ENCODE results near the gene ALOX5. TPM values are rescaled to one million over a fixed set of nuclear protein-coding genes. Genes with fewer than 3 reads are reported as not detected.

Gene ALOX5
- total RNA-seq, 1 experiment from 2014 or later, result 6.1 TPM

- intact Hi-C loops (cut with micrococcal nuclease), result no loop called here
- CTCF ChIA-PET, result no interaction called here
These were observed 102.5 kb downstream of the ALOX5 start for GRCh38 chr10:45476559-45476958.

More at GRCh38 chr10:45476559-45476958, 102.5 kb downstream of the ALOX5 start:
- Histone ChIP-seq H3K4me1 (ENCODE audit: control insufficient read depth in 1 of 2, insufficient read depth in 2 of 2, low read length in 2 of 2) (no peaks in the 10 kb centered on the region), H3K9me3 (ENCODE audit: control insufficient read depth in 1 of 2, insufficient read depth in 1 of 2, low read depth in 1 of 2, low read length in 2 of 2) (no peaks in the 10 kb centered on the region), H3K27me3 (ENCODE audit: insufficient read depth, low read length) (no peaks in the 10 kb centered on the region), H3K9ac (ENCODE audit: low read length) (no peak overlapping the region), H3K36me3 (ENCODE audit: control insufficient read depth in 1 of 2, insufficient read depth in 2 of 2, low read length in 2 of 2) (no peaks in the 10 kb centered on the region), H3K9me2 (ENCODE audit: insufficient read depth) (no peaks in the 10 kb centered on the region), H3K27ac (ENCODE audit: low read depth, low read length) (no peak overlapping the region), H3K79me2 (ENCODE audit: insufficient read depth, low read length) (no peaks in the 10 kb centered on the region), H4K20me1 (ENCODE audit: insufficient read depth) (no peaks in the 10 kb centered on the region), H3K4me3 (replicated peaks in 1 of 2; ENCODE audit: low read depth in 1 of 2, low read length in 2 of 2) (no peak overlapping the region), H2AFZ (ENCODE audit: low read depth, low read length, poor library complexity, severe bottlenecking) (no peak overlapping the region), H3K4me2 (ENCODE audit: low read length) (no peak overlapping the region)
- ATAC-seq (no peak), DNase-seq (ENCODE audit: low read depth, low spot score) (no peak)
- RAD21 ChIA-PET (ENCODE audit: low non-redundant PET in 1 of 2, low total read pairs in 2 of 2, uncharacterized antibody in 2 of 2, unreplicated experiment in 2 of 2), result no interaction called here
- BruUV-seq (replicated peaks), result no TSS peak
- TF ChIP-seq EZH2 (IDR thresholded peaks at IDR 0.05) (no peak), YY1 (IDR thresholded peaks at IDR 0.05; ENCODE audit: extremely low read depth, insufficient replicate concordance, low read depth, low read length) (no peak), CEBPB (IDR thresholded peaks at IDR 0.05; ENCODE audit: low read depth) (no peak), ZNF274 (IDR thresholded peaks at IDR 0.05; ENCODE audit: low read depth, low read length) (no peak), ELF1 (IDR thresholded peaks at IDR 0.05; ENCODE audit: borderline replicate concordance, low read depth) (no peak), POLR2AphosphoS5 (IDR thresholded peaks at IDR 0.05; ENCODE audit: low read depth, low read length) (no peak), ZFX (IDR thresholded peaks at IDR 0.05) (no peak), SP1 (IDR thresholded peaks at IDR 0.05; ENCODE audit: low read depth) (no peak), JUND (IDR thresholded peaks at IDR 0.05) (no peak), EGR1 (IDR thresholded peaks at IDR 0.05; ENCODE audit: low read depth) (no peak), EZH2phosphoT487 (IDR thresholded peaks at IDR 0.05; ENCODE audit: borderline replicate concordance) (no peak), POLR2A (IDR thresholded peaks at IDR 0.05; ENCODE audit: borderline replicate concordance, extremely low read depth, insufficient read depth, insufficient read length) (no peak), CBX3 (IDR thresholded peaks at IDR 0.05; ENCODE audit: low read depth) (no peak)
- TF ChIP-seq, protein P1, sequence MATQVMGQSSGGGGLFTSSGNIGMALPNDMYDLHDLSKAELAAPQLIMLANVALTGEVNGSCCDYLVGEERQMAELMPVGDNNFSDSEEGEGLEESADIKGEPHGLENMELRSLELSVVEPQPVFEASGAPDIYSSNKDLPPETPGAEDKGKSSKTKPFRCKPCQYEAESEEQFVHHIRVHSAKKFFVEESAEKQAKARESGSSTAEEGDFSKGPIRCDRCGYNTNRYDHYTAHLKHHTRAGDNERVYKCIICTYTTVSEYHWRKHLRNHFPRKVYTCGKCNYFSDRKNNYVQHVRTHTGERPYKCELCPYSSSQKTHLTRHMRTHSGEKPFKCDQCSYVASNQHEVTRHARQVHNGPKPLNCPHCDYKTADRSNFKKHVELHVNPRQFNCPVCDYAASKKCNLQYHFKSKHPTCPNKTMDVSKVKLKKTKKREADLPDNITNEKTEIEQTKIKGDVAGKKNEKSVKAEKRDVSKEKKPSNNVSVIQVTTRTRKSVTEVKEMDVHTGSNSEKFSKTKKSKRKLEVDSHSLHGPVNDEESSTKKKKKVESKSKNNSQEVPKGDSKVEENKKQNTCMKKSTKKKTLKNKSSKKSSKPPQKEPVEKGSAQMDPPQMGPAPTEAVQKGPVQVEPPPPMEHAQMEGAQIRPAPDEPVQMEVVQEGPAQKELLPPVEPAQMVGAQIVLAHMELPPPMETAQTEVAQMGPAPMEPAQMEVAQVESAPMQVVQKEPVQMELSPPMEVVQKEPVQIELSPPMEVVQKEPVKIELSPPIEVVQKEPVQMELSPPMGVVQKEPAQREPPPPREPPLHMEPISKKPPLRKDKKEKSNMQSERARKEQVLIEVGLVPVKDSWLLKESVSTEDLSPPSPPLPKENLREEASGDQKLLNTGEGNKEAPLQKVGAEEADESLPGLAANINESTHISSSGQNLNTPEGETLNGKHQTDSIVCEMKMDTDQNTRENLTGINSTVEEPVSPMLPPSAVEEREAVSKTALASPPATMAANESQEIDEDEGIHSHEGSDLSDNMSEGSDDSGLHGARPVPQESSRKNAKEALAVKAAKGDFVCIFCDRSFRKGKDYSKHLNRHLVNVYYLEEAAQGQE (IDR thresholded peaks at IDR 0.05; ENCODE audit: low read depth), result no peak
- TF ChIP-seq, protein P2, sequence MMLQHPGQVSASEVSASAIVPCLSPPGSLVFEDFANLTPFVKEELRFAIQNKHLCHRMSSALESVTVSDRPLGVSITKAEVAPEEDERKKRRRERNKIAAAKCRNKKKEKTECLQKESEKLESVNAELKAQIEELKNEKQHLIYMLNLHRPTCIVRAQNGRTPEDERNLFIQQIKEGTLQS (IDR thresholded peaks at IDR 0.05), result no peak
- TF ChIP-seq, protein P3, sequence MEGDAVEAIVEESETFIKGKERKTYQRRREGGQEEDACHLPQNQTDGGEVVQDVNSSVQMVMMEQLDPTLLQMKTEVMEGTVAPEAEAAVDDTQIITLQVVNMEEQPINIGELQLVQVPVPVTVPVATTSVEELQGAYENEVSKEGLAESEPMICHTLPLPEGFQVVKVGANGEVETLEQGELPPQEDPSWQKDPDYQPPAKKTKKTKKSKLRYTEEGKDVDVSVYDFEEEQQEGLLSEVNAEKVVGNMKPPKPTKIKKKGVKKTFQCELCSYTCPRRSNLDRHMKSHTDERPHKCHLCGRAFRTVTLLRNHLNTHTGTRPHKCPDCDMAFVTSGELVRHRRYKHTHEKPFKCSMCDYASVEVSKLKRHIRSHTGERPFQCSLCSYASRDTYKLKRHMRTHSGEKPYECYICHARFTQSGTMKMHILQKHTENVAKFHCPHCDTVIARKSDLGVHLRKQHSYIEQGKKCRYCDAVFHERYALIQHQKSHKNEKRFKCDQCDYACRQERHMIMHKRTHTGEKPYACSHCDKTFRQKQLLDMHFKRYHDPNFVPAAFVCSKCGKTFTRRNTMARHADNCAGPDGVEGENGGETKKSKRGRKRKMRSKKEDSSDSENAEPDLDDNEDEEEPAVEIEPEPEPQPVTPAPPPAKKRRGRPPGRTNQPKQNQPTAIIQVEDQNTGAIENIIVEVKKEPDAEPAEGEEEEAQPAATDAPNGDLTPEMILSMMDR (IDR thresholded peaks at IDR 0.05 in 2 of 3, conservative IDR thresholded peaks at IDR 0.05 in 1 of 3; ENCODE audit: borderline replicate concordance in 1 of 3, insufficient read depth in 1 of 3, low read depth in 2 of 3, low read length in 2 of 3), result no peak
- POLR2A ChIA-PET, result no interaction called here

All from HCT116 (cell line).